Measurements from ENCODE around the gene L1TD1. TPM values are rescaled to one million over a fixed set of nuclear protein-coding genes. Genes with fewer than 3 reads are reported as not detected.

The L1TD1 gene
- total and polyA plus RNA-seq, 2 donors (not counting 1 experiment from before 2014, with no cell fraction given) = 0.17 TPM; not detected in 1

DNA sequence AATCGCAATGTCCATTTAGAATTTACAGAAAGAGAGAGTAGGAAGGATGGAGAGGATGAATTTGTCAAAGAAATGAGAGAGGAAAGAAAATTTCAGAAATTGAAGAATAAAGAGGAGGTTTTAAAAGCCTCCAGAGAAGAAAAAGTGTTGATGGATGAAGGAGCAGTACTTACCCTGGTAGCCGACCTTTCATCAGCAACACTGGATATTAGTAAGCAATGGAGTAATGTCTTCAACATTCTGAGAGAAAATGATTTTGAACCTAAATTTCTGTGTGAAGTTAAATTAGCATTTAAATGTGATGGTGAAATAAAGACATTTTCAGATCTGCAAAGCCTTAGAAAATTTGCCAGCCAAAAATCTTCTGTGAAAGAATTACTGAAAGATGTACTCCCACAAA is 12.5 kb downstream of the L1TD1 start:
- Histone ChIP-seq H3K27me3 (ENCODE audit: control insufficient read depth, insufficient read depth, low read length) (no peaks in the 10 kb centered on the region), H3K36me3 (ENCODE audit: control insufficient read depth, insufficient read depth, low read length) (no peaks in the 10 kb centered on the region), H3K9ac (ENCODE audit: insufficient read depth, low read length) (no peak overlapping the region), H3K9me3 (ENCODE audit: control insufficient read depth, insufficient read depth, low read depth, low read length) (no peaks in the 10 kb centered on the region), H3K4me1 (ENCODE audit: control insufficient read depth, extremely low read depth, insufficient read depth, low read length) (no peaks in the 10 kb centered on the region), H4K20me1 (ENCODE audit: control insufficient read depth, extremely low read depth, insufficient read depth, low read length) (no peaks in the 10 kb centered on the region), H3K79me2 (ENCODE audit: control insufficient read depth, insufficient read depth, low read length) (no peaks in the 10 kb centered on the region), H2AFZ (ENCODE audit: low read length) (no peak overlapping the region), H3K27ac (ENCODE audit: insufficient read depth, low read length) (no peak overlapping the region), H3K4me2 (ENCODE audit: extremely low read depth, insufficient read depth, low read length) (no peak overlapping the region), H3K4me3 (replicated peaks in 1 of 4; ENCODE audit: control extremely low read depth in 1 of 4, insufficient read depth in 1 of 4, low read depth in 3 of 4, low read length in 4 of 4) (no peak overlapping the region)
- TF ChIP-seq CTCF (conservative IDR thresholded peaks at IDR 0.05 in 1 of 2, IDR thresholded peaks at IDR 0.05 in 1 of 2; ENCODE audit: low read depth in 1 of 2, low read length in 2 of 2) (no peak), EZH2 (IDR thresholded peaks at IDR 0.05; ENCODE audit: low read length, missing control alignments) (no peak)
- DNase-seq (ENCODE audit: low read depth in 2 of 2) = no peak

DNA sequence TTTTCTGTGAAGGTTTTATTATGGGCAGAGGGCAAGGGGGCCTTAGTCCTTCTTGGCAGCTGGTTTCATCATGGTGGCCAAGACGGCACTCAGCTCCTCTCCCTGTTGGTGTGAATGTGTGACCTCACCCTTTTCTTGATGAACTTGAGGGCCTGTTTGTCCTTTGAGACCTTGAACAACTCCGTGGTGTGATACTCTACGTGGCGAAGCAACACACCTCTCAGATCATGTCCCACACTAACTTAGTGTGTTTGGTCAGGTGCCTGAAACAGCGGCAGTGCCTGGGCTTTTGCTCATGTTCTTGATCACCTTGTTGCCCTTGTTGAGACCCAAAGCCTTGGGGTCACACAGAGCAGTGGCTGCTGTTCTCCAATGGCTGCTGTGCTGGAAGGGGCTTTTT is 13.4 kb downstream of the L1TD1 start:
- no peaks in the 10 kb centered on the region for H3K27me3 ChIP-seq (ENCODE audit: control insufficient read depth, insufficient read depth, low read length)
- H3K9me3 ChIP-seq (ENCODE audit: control insufficient read depth, insufficient read depth, low read depth, low read length) = no peaks in the 10 kb centered on the region
- H3K36me3 ChIP-seq (ENCODE audit: control insufficient read depth, insufficient read depth, low read length) = no peaks in the 10 kb centered on the region
- H3K4me2 ChIP-seq (ENCODE audit: extremely low read depth, insufficient read depth, low read length) = no peak overlapping the region
- H4K20me1 ChIP-seq (ENCODE audit: control insufficient read depth, extremely low read depth, insufficient read depth, low read length) = no peaks in the 10 kb centered on the region
- no peaks in the 10 kb centered on the region for H3K4me1 ChIP-seq (ENCODE audit: control insufficient read depth, extremely low read depth, insufficient read depth, low read length)
- H2AFZ ChIP-seq (ENCODE audit: low read length) = no peak overlapping the region
- no peak overlapping the region for H3K9ac ChIP-seq (ENCODE audit: insufficient read depth, low read length)
- H3K79me2 ChIP-seq (ENCODE audit: control insufficient read depth, insufficient read depth, low read length) = no peaks in the 10 kb centered on the region
- H3K4me3 ChIP-seq (replicated peaks in 1 of 4; ENCODE audit: control extremely low read depth in 1 of 4, insufficient read depth in 1 of 4, low read depth in 3 of 4, low read length in 4 of 4) = no peak overlapping the region
- TF ChIP-seq EZH2 (IDR thresholded peaks at IDR 0.05; ENCODE audit: low read length, missing control alignments) (no peak), CTCF (conservative IDR thresholded peaks at IDR 0.05 in 1 of 2, IDR thresholded peaks at IDR 0.05 in 1 of 2; ENCODE audit: low read depth in 1 of 2, low read length in 2 of 2) (no peak)
- H3K27ac ChIP-seq (ENCODE audit: insufficient read depth, low read length) = no peak overlapping the region
- no peak for DNase-seq (ENCODE audit: low read depth in 2 of 2)

- Histone ChIP-seq H3K4me3 (replicated peaks in 1 of 4; ENCODE audit: control extremely low read depth in 1 of 4, insufficient read depth in 1 of 4, low read depth in 3 of 4, low read length in 4 of 4) (no peak overlapping the region), H3K9me3 (ENCODE audit: control insufficient read depth, insufficient read depth, low read depth, low read length) (no peaks in the 10 kb centered on the region), H3K4me1 (ENCODE audit: control insufficient read depth, extremely low read depth, insufficient read depth, low read length) (no peaks in the 10 kb centered on the region), H3K79me2 (ENCODE audit: control insufficient read depth, insufficient read depth, low read length) (no peaks in the 10 kb centered on the region), H3K27me3 (ENCODE audit: control insufficient read depth, insufficient read depth, low read length) (no peaks in the 10 kb centered on the region), H4K20me1 (ENCODE audit: control insufficient read depth, extremely low read depth, insufficient read depth, low read length) (no peaks in the 10 kb centered on the region), H3K27ac (ENCODE audit: insufficient read depth, low read length) (no peak overlapping the region), H2AFZ (ENCODE audit: low read length) (no peak overlapping the region), H3K9ac (ENCODE audit: insufficient read depth, low read length) (no peak overlapping the region), H3K36me3 (ENCODE audit: control insufficient read depth, insufficient read depth, low read length) (no peaks in the 10 kb centered on the region), H3K4me2 (ENCODE audit: extremely low read depth, insufficient read depth, low read length) (no peak overlapping the region)
- DNase-seq (ENCODE audit: low read depth in 2 of 2) = no peak
- no peak for TF ChIP-seq EZH2 (IDR thresholded peaks at IDR 0.05; ENCODE audit: low read length, missing control alignments)
- no peak for TF ChIP-seq CTCF (conservative IDR thresholded peaks at IDR 0.05 in 1 of 2, IDR thresholded peaks at IDR 0.05 in 1 of 2; ENCODE audit: low read depth in 1 of 2, low read length in 2 of 2)
Measured at GRCh38 chr1:62208970-62209369, 14.3 kb downstream of the L1TD1 start.

All from fibroblast of lung (primary cell).